Activated CD8-positive, alpha-beta memory T cell treated with anti-CD3 and anti-CD28 coated beads, Interleukin-2, amount 50 U/mL, for 1 hour (primary cell): ENCODE data around the gene MADCAM1.

Experiments used
- DNase-seq: peaks from one replicate; pipeline ENCODE4 v3.0.0-alpha.2; 2020; ENCODE audit errors: extremely low read depth

MADCAM1 gene

DNA sequence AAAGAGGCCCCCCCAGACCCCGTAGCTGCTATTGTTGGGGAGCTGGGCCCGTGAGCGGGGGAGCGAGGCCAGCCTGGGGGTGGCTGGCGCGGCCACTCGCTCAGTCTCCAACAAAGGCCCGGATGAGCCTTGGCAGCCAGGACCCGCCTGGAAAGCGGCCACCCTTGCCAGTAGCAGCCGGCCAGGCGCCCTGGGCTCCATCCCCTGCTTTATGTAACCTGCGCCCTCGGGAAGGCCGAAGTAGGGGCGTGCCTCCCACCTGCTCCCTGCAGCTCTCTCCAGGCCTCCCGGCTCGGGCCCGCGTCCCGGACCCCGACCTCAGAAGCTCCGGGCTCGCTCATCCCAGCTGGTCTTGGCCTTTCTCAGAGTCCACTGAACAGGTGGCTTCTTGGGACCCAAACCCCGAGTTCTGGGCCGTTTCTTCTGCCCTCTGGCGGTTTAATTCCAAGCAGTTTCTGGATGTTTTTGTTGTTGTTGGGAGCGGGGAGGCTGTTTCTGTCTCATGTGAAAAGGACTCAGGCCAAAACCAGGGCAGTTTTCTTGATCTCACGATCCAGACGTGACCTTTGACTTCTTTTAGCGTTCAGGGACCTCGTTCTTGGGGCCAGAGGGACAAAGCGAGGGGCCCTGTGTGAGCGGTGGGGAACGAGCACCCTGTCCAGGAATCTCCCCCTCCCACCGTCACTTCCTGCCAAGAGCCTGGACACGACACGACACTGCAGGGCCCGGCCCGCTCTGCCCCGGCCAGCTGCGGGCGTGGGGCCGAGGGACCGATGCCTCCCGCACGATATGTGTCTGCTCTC is 36.5 kb downstream of the MADCAM1 start:
- no peak for DNase-seq

- no peak for DNase-seq
These were observed 37.2 kb downstream of the MADCAM1 start for GRCh38 chr19:533364-534058.

- no peak for DNase-seq
These were observed 37.8 kb downstream of the MADCAM1 start for GRCh38 chr19:534088-534487.

DNA sequence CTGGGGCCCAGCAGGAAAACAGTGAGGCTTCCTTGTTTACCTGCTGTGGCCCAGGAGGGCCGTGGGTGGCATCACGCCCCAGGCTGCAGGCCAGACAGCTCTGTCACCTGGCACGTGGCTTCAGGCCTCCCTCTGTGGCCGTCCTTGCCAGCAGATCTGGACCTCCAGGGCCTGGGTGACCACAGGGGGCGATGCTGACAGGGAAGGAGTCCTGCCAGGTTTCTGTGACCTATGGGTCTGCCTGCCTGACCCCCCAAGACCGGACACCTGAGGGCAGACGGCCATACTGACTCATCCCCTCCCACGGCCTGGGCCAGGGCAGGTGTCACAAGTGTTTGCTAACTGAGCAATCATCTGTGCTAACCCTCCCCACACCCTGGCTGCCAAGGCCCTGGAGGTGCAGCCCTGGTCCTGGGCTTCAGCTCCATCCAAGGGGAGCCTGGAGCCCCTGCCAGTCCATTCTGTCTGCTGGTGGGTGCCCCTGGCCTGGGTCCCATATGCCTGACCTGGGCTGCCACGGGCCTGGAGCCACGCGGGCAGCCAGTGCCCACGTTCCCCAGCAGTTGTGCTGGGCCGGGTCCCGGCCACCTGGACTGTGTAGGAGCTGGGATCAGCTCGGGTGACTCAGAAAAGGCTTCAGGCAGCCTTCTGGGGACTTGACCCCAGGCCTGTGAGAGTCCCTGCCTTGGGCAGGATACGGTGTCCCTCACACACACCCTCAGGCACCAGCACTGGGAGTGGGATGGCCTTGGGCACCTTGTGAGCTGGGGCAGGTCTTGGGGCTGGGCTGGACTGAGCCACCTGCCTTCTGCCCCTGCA is 38.9 kb downstream of the MADCAM1 start:
- no peak for DNase-seq

DNA sequence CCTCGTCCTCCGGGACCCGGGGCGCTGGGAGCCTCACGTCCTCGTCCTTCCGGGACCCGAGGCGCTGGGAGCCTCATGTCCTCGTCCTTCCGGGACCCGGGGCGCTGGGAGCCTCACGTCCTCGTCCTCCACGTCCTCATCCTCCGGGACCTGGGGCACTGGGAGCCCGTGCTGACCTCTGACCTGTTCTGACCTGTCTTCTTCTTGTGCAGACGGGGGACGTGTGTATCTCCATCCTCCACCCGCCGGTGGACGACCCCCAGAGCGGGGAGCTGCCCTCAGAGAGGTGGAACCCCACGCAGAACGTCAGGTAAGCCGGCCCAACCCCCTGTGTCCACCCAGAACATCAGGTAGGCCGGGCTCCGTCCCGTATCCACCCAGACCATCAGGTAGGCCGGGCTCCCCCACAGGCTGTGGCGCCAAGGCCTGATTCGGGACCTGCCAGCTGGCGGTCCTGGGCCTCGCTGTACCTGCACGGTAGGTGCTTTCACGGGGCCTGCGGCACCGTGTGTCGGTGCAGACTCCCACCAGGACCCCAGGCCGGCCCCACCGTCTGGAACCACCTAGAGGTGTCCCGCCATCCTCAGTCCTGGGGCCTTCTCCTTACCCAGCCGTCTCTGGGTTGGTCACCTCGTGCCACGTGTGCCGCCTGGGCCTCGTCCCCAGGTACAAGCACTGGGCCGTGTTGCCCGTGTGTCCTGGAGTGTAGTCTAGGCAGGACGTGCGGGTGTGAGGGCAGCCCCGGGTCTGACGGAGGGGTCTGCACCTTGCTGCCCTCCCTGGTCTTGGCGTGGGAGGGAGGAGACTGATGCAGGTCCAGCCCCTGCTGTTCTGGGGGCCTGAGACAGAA is 40.0 kb downstream of the MADCAM1 start:
- DNase-seq = no peak

DNA sequence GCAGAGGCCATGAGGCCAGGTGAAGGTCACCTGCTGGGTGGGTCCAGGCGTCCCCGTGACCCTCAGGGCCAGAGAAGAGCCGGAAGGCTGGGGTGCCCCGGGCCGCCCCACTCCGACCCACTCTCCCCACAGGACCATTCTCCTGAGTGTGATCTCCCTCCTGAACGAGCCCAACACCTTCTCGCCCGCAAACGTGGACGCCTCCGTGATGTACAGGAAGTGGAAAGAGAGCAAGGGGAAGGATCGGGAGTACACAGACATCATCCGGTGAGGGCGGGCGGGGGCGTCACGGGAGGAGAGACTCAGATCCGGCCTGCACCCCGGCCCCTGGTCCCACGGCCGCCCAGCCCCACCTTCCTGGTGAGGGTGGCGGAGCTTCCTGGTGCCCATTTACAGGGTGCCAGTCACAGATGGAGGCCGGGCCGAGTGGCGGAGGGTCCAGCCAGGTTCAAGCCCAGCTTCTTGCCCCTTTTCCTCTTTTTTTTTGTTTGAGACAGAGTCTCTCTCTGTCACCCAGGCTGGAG is 40.7 kb downstream of the MADCAM1 start:
- no peak for DNase-seq

DNA sequence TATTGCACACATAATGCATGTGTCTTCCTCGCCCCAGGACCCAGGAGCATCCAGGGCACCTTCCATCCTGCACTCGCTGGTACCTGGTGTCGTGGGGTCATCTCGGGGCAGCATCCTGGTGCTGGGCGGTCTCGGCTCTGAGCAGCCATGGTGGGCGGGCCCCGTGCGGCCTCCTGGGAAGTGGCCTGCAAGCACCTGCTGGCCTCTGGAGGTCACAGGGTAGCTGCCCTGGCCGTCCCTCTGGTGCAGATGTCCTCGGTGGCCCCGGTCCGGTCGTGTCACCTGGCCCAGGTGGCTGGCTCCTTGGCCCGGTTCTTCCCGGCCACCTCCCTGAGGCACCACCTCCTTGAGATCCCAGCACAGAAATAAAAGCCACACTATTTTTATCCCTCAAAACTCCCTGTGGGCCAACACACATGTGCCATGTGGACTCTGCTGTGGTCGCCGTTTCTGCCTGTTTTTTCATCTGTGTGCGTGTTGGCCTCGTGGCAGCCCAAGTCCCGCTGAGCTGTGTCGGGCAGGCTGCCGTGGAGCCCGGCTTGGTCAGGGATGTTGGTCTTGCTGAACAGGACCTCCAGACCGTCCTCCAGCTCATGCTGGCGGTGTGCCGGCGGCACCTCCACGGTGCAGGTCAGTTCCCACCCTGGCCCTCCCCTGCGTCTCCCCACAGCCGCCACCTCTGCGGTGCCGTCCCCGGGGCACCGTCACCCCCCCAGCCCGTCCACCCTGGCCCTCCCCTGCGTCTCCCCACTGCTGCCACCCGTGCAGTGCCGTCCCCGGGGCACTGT is 42.5 kb downstream of the MADCAM1 start:
- DNase-seq = no peak

GRCh38 chr19:539429-540030 is 43.2 kb downstream of the MADCAM1 start:
- no peak for DNase-seq

DNA sequence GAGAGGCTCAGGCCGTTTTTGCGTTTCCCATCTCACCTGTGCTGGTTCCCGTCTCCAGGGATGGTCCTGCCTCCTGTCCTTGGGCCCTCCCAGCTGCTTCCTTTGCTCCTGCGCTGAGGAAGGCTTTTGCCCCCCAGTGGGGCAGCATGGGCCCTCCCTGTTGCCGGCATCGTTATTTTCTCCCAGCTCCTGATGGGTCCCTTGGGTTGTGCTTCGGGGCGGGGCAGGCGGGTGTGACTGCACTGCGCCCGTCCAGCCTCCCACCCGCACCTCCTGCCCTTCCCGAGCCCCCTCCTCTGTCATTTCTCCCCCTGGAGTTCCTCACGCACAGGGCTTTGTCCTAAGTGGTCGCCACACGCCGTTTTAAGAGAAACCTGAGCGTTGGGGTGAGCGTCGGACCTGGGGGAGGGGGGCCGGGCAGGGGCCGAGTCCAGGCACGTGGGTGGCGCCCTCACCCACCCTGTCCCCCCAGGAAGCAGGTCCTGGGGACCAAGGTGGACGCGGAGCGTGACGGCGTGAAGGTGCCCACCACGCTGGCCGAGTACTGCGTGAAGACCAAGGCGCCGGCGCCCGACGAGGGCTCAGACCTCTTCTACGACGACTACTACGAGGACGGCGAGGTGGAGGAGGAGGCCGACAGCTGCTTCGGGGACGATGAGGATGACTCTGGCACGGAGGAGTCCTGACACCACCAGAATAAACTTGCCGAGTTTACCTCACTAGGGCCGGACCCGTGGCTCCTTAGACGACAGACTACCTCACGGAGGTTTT is 44.8 kb downstream of the MADCAM1 start:
- DNase-seq = no peak

DNA sequence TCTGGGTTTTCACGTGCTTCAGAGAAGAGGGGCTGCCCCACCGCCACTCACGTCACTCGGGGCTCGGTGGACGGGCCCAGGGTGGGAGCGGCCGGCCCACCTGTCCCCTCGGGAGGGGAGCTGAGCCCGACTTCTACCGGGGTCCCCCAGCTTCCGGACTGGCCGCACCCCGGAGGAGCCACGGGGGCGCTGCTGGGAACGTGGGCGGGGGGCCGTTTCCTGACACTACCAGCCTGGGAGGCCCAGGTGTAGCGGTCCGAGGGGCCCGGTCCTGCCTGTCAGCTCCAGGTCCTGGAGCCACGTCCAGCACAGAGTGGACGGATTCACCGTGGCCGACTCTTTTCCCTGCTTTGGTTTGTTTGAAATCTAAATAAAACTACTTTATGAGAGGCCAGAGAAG is 45.4 kb downstream of the MADCAM1 start:
- no peak for DNase-seq

DNA sequence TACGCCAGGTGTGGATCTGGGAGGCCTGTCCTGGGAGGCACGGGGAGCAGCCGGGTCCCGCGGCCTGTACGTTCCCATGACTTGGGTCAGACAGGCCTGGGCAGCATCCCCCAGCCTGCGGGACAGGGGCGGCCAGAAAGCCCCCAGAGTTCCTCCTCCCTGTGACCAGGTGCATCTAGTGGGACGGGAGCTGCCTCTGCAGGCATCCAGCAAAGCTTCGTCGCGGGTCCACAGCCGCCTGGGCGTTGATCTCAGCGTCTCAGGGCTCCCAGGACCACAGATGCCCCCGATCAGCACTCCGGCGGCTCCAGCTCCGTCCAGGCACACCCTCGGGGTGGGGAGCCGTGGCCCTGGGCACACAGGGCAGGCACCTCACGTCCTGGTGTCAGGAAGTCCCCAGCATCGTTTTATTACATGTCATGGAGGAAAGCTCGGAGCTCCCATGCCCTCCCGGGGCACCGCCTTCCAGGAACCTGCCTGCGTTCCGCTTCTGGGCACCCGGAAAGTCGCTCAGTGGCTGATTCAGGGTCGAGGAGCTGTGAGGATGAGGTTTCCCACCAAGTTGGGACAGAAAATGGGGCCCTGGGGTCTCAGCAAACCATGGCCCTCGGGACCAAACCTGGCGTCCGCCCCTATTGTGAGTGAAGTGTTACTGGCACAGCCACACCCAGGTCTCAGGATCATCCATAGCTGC is 46.0 kb downstream of the MADCAM1 start:
- no peak for DNase-seq

- no peak for DNase-seq
These were observed 47.8 kb downstream of the MADCAM1 start, which contains the start of gene GZMM for GRCh38 chr19:543910-544608. TSS of gene GZMM (plus strand) at chr19:544053. CDS start at chr19:544072, 19 bp downstream.

- no peak for DNase-seq
These were observed 50.8 kb downstream of the MADCAM1 start for GRCh38 chr19:547117-547516.

DNA sequence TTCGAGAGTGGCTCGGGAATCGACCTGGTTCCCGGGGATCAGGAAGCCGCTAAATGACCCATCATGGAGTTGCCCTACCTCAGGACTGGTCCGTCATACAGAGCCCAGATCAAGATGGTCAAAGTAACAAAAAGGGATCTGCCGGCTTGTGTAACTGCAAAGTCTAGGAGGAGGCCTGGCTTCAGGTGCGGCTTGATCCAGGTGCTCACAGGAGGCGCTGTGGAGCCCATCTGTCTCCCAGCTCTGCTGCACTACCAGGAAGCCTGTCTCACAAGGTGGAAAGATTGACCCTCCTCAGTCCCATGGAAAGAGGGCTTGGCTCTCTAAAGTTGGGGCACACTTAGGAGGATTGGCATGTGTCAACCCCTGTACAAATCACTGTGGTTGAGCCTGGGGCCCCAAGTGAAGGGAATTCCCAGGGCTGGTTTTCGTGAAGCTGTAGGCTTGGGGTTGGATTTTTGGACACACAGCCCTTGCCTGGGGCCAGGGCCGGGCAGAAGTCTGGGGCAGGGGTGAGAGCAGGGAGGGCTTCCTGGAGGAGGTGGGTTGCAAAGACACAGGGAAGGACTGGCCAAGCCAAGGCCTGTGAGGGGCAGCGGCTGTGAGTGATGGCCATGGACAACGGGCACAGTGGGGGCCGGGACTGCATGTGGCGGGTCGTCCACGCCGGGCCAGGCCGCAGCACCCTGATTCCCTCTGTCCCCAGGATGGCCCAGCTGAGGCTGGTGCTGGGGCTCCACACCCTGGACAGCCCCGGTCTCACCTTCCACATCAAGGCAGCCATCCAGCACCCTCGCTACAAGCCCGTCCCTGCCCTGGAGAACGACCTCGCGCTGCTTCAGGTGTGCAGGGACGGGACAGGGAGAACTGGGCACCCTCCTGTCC is 51.8 kb downstream of the MADCAM1 start:
- DNase-seq = no peak

DNA sequence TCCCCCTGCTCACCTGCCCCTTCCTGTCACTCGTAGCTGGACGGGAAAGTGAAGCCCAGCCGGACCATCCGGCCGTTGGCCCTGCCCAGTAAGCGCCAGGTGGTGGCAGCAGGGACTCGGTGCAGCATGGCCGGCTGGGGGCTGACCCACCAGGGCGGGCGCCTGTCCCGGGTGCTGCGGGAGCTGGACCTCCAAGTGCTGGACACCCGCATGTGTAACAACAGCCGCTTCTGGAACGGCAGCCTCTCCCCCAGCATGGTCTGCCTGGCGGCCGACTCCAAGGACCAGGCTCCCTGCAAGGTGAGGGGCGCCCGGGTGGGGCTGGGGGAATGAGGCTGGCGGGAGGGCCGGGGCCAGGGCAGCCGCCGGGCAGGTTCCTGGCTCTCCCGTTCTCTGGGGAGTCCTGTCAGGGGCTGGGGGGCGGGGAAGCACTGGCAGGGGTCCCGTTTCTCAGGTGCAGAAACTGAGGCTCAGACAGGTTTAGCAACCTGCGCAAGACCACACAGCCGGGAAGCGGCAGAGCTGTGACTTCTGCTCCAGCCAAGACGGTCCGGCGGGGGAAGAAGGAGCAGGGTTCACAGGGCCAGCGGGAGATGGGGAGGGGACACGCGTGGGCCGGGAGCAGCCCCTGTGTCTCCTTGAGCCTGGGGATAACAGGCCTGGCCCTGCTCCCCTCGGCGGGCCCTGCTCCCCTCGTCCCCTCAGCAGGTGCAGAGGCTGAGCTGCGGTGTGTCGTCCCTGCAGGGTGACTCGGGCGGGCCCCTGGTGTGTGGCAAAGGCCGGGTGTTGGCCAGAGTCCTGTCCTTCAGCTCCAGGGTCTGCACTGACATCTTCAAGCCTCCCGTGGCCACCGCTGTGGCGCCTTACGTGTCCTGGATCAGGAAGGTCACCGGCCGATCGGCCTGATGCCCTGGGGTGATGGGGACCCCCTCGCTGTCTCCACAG is 52.9 kb downstream of the MADCAM1 start:
- DNase-seq = no peak

- DNase-seq = no peak
These were observed 58.5 kb downstream of the MADCAM1 start for GRCh38 chr19:554817-555216.
